Activated T-cell treated with anti-CD3 and anti-CD28 coated beads, Interleukin-2, amount 50 U/mL, for 24 hours (primary cell): Measurements from ENCODE around the gene TCF23.

Experiments used
- DNase-seq: peaks from one replicate; pipeline ENCODE4 v3.0.0-alpha.2; 2020
- H3K27ac Mint-ChIP-seq: 2 replicates; pipeline ENCODE4 v1.8.0; 2020; ENCODE audit warnings: mild to moderate bottlenecking, mixed read lengths
- H3K27me3 Mint-ChIP-seq: 2 replicates; pipeline ENCODE4 v1.8.0; 2020; ENCODE audit warnings: mixed read lengths
- H3K36me3 Mint-ChIP-seq: 2 replicates; pipeline ENCODE4 v1.8.0; 2020; ENCODE audit warnings: low read depth, mixed read lengths
- H3K4me1 Mint-ChIP-seq: 2 replicates; pipeline ENCODE4 v1.8.0; 2020; ENCODE audit warnings: low read depth, mixed read lengths
- H3K4me3 Mint-ChIP-seq: 2 replicates; pipeline ENCODE4 v1.8.0; 2020; ENCODE audit warnings: mild to moderate bottlenecking, moderate library complexity, mixed read lengths
- H3K9me3 Mint-ChIP-seq: 2 replicates; pipeline ENCODE4 v1.8.0; 2020; ENCODE audit warnings: mixed read lengths

TCF23 gene

DNA sequence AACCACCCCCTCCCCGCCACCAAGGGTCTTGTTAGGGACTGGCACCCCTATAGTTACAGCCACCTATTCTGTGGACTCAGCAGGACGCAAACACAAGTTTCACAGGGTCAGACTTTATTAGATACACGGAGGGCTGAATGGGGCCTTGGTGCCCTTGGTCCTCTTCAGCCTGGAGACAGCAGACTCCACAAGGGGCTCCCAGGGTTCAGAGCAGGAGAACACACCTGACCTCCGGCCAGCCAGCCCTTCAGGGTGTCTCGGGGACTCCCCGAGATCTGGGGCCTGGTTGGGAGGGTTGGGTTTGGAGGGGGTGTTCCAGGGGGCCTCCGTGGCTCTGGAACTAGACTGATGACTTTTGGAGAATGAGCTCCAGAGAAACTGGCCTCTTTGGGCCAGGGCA is 12.1 kb upstream of the TCF23 start:
- H3K9me3 Mint-ChIP-seq: no peaks in the 10 kb centered on the region
- H3K4me3 Mint-ChIP-seq: no peak overlapping the region
- peaks cover 18% of the 10 kb centered on the region for H3K4me1 Mint-ChIP-seq
- H3K27me3 Mint-ChIP-seq: no peaks in the 10 kb centered on the region
- H3K27ac Mint-ChIP-seq: no peak overlapping the region
- peaks cover 25% of the 10 kb centered on the region for H3K36me3 Mint-ChIP-seq
- DNase-seq: no peak

DNA sequence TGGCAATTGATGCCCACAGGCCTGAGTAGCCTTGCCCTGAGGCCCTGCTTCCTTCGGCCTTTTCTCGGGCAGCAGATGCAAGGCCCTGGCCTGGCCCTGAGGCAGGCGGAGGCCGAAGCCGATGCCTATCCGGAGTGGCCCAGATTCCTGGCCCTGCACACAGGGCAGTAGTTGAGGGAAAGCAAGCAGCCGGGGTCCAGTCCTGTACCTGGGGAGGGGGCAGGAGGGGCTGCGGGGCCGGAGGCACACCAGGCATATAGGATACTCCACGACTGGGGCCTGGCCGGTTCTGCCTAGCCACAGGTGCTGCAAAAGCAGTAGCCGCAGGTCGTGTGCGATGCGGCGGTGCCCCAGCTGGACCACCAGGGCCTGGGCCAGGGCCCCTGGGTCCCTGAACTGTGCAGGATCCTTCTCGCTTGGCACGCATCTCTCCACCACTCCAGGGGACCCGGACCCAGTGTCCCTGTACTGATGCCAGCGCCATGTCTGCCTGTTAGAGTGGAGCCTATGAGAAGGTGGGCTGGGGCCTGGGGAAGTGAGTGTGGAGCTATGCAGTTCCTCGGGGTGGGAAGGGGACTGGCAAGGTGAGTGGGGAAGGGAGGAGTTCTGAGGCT is 11.4 kb upstream of the TCF23 start:
- H3K4me1 Mint-ChIP-seq: peaks cover 17% of the 10 kb centered on the region
- no peak overlapping the region for H3K27ac Mint-ChIP-seq
- peaks cover 18% of the 10 kb centered on the region for H3K36me3 Mint-ChIP-seq
- DNase-seq: no peak
- no peaks in the 10 kb centered on the region for H3K9me3 Mint-ChIP-seq
- H3K4me3 Mint-ChIP-seq: no peak overlapping the region
- no peaks in the 10 kb centered on the region for H3K27me3 Mint-ChIP-seq

DNA sequence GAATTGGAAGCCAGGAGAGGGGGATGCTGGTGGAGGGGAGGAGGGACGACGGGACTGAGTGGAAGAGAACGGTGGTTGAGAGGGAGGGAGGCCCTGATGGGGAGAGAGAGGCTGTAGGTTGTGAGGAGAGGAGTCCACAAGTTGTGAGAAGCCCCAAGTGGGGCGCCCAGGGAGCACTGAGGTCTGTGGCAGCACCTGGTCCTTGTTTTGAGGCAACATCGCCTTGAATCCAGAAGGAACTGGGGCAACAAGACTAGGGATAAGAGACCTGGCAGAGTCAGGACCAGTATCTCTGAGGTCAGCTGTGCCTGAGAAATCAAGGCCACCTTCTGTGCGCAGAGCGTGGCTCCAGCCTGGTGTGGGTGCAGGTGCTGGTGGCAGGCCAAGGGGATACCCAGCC is 10.7 kb upstream of the TCF23 start:
- Mint-ChIP-seq H3K36me3 (peaks cover 11% of the 10 kb centered on the region), H3K4me3 (no peak overlapping the region), H3K27ac (no peak overlapping the region), H3K9me3 (peaks cover 3% of the 10 kb centered on the region), H3K4me1 (peaks cover 10% of the 10 kb centered on the region), H3K27me3 (peaks cover 2% of the 10 kb centered on the region)
- no peak for DNase-seq

DNA sequence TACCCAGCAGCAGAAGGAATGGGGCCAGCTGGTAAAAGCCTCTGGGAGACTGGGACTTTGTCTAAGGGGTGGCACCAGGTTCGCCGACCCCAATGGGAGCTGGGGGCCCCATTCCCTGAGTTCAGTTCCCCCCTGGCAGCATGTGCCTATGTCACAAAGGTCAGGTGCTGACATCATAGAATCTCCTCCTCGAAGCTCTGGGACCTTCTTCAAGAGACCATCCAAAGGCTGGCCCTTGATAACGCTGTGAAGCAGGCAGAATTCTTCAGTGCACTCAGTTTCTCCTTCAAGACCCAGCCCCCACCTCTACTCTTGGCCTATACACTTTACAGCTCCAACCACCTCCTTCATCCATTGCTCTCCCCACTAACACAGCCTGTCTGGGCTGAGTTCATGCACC is 9.5 kb upstream of the TCF23 start, which contains the start of gene PRR30:
PRR30 (minus strand) TSS at position 101 of the 400 bp plus-strand sequence. CDS start 1,081 bp downstream, outside the sequence.
- H3K27ac Mint-ChIP-seq: no peak within 1 kb of the TSS
- peaks cover 4% of the 10 kb centered on the region for H3K4me1 Mint-ChIP-seq
- no peak within 1 kb of the TSS for H3K4me3 Mint-ChIP-seq

DNA sequence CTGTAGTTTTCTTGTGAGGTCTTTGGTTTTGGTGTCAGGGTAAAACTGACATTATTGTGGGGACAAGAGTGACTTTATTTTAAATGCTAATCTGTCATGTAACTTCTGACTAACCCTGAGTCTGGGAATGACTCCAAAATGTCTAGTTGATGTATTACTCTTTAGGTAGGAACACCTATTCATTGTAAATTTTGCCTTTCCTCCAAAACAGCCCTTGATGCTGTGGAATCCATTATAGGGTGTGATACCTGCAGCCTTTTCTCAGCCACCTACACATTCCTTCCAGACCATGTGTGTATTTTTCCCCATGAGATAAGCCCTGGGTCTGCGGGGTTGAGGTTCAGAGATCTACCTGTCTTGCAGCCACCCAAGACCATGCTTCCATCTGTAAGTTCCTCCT is 5.5 kb upstream of the TCF23 start:
- Mint-ChIP-seq H3K4me3 (no peak overlapping the region), H3K36me3 (no peaks in the 10 kb centered on the region), H3K27ac (no peak overlapping the region), H3K27me3 (peaks cover 6% of the 10 kb centered on the region), H3K9me3 (peaks cover 3% of the 10 kb centered on the region), H3K4me1 (no peaks in the 10 kb centered on the region)
- DNase-seq: no peak

More for the DNA sequence above, 9.5 kb upstream of the TCF23 start, which contains the start of gene PRR30:
- Mint-ChIP-seq H3K36me3 (peaks cover 2% of the 10 kb centered on the region), H3K27me3 (peaks cover 6% of the 10 kb centered on the region), H3K9me3 (peaks cover 3% of the 10 kb centered on the region)
- no peak for DNase-seq

DNA sequence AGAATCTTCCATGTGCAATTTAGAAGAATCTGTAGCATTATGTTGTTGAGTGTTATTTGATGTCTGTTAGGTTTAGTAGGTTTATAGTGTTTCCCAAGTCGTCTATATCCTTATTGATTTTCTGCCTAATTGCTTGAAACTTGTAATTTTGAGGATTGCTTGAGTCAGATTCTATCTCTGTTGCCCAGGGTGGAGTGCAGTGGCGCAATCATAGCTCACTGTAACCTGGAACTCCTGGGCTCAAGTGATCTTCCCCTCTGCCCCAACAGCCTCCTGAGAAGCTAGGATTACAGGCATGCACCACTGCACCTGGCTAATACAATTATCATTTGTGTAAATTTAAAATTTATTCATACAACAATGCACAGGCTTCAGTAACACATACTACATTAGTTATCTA is 3.1 kb upstream of the TCF23 start:
- Mint-ChIP-seq H3K36me3 (no peaks in the 10 kb centered on the region), H3K27ac (no peak overlapping the region), H3K27me3 (peaks cover 8% of the 10 kb centered on the region), H3K4me1 (no peaks in the 10 kb centered on the region), H3K9me3 (peaks cover 3% of the 10 kb centered on the region), H3K4me3 (no peak overlapping the region)
- DNase-seq: no peak

DNA sequence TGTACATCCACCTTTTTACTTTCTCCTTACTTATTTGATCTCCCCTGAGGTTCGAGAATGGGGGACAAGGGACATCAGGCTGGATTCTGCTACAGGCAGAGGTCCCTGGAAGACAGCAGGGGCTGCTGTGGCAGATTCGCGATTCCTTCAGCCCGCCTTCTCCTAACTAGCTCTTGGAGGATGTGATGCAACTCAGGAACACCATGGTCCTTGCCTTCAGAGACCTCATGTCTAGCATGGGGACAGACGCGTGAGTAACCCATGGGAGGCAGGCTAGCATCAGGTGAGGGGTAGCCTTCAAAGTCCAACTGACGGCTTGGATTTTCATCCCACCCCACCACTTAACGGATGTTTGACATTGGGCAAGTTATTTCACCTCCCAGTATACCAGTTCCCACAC is 869 bp upstream of the TCF23 start:
- Mint-ChIP-seq H3K27me3 (peaks cover 8% of the 10 kb centered on the region), H3K9me3 (peaks cover 2% of the 10 kb centered on the region), H3K27ac (no peak overlapping the region), H3K36me3 (no peaks in the 10 kb centered on the region), H3K4me1 (peaks cover 3% of the 10 kb centered on the region), H3K4me3 (no peak overlapping the region)
- DNase-seq: no peak

DNA sequence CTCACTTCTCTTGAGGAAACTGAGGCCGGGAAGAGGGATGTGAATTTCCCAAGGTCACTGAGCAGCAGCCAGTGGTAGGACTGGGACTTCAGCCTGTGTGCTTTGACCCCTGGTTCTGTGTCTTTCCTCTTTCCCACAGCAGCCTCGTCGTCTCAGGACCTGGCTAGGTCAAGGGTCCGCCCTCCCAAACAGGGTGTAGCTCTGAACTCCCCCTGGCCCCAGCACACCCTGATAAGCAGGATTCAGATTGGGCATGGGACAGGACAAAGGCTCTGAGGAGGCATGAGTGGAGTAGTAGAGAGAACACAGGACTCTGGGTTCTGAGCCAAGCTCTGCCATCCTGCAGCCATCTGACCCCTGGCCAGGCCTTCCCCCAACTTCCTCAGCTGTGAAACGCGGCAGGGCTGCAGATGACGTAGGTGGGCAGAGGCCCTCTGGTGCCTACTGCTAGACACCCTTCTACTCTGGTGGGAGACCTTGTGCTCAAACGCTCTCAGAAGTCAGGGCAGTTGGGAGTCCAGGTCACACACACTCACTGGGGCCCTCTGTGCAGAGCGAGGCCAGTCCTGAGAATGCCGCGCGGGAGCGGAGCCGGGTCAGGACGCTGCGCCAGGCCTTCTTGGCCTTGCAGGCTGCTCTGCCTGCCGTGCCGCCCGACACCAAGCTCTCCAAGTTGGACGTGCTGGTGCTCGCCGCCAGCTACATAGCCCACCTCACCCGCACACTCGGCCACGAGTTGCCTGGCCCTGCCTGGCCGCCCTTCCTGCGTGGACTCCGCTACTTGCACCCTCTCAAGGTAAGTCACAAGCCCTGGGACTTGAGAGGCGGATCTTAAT is 984 bp downstream of the TCF23 start:
- Mint-ChIP-seq H3K27ac (no peak overlapping the region), H3K27me3 (peaks cover 2% of the 10 kb centered on the region), H3K4me1 (peaks cover 3% of the 10 kb centered on the region), H3K4me3 (no peak overlapping the region), H3K9me3 (no peaks in the 10 kb centered on the region), H3K36me3 (no peaks in the 10 kb centered on the region)
- no peak for DNase-seq

DNA sequence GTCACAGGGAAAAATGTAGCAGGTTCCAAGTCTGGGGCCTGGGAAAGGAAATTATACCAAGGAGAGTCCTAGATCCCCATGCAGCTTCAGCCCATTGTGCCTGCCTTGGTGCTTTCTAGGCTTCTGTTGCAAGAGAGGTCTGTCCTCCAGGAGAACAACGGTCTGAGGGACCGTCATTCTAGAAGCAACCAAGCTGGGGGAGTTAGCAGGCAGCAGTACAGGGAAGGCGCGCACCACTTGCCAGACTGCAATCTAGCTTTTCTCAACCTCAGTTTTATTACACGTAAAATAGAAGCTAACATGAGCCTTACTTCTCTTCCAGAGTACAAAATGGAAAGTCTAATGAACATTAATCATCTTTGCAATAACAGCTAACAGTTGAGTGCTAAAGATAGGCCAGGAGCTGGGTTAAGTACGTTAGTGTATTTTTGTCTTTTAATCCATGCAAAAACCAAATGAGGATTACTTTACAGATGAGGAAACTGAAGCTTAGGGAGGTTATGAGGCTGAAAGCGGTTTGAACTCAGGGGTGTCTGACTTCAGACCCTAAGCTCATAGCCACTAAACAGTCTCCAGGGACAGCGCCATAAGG is 1.9 kb downstream of the TCF23 start:
- no peak overlapping the region for H3K4me3 Mint-ChIP-seq
- no peak for DNase-seq
- no peaks in the 10 kb centered on the region for H3K36me3 Mint-ChIP-seq
- no peaks in the 10 kb centered on the region for H3K9me3 Mint-ChIP-seq
- H3K27me3 Mint-ChIP-seq: peaks cover 2% of the 10 kb centered on the region
- peaks cover 3% of the 10 kb centered on the region for H3K4me1 Mint-ChIP-seq
- H3K27ac Mint-ChIP-seq: no peak overlapping the region

DNA sequence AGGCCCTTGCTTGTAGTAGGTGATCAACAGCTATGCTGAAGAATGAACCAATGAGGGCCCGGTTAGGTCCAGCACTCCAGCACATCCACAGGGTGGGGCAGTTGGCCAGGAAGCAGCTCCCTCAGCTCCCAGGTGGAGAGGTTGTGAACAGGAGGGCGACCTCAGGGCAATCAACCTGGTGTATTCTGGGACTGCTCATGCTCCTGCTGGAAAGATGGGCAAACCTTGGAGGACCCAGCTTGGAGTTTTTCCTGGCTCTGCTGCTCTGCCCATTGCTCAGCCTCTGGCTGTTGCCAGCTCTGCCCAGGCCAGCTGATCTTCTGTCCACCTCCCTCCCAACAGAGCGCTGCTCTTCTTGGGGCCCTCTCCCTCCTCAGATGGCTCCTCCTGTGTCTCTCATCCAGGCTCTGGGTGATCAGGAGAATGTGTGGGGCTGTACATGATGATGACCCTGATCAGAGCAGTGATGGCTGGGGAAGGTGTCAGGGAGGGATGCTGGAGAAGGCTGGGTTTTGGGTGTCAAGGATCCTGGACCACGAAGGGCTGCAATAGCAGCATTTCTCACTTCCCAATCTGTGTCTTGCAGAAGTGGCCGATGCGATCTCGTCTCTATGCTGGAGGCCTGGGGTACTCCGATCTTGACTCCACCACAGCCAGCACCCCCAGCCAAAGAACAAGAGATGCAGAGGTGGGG is 3.4 kb downstream of the TCF23 start:
- peaks cover 2% of the 10 kb centered on the region for H3K27me3 Mint-ChIP-seq

DNA sequence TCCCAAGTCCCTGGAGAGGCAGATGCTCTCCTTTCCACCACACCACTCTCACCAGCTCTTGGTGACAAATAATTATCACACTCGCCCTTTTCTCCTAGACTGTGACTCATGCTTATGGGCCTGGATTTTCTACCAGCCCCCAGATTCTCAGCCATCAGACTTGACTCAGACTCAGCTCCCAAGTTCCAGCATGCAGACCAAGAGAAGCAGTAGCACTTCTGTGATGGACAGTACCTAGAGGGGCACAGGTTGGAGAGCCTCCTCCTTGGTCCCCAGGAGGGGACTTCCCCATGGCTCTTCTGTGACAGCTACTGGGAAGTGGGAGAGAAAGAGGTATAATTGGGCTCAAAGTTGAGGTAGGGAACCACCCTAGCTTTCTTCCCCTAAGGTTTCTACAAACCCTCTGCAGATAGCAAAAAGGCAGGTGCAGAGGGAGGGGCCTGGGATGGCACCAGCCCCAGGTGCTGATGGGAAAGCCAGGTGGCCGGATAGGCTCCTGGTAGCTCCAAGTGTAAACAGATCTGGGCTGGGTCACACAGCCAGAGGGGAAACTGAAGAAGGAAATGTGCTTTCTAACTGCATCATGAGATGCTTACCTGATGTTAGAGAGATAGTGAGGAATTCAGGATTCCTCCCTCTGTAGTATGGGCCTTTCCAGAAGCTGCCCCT is 4.1 kb downstream of the TCF23 start:
- Mint-ChIP-seq H3K27ac (no peak overlapping the region), H3K4me3 (no peak overlapping the region), H3K9me3 (no peaks in the 10 kb centered on the region), H3K4me1 (peaks cover 3% of the 10 kb centered on the region), H3K36me3 (no peaks in the 10 kb centered on the region), H3K27me3 (peaks cover 2% of the 10 kb centered on the region)
- DNase-seq: no peak

More for the DNA sequence above, 3.4 kb downstream of the TCF23 start:
- H3K4me1 Mint-ChIP-seq: peaks cover 3% of the 10 kb centered on the region
- no peak overlapping the region for H3K27ac Mint-ChIP-seq
- DNase-seq: no peak
- H3K9me3 Mint-ChIP-seq: no peaks in the 10 kb centered on the region
- no peak overlapping the region for H3K4me3 Mint-ChIP-seq
- H3K36me3 Mint-ChIP-seq: no peaks in the 10 kb centered on the region

DNA sequence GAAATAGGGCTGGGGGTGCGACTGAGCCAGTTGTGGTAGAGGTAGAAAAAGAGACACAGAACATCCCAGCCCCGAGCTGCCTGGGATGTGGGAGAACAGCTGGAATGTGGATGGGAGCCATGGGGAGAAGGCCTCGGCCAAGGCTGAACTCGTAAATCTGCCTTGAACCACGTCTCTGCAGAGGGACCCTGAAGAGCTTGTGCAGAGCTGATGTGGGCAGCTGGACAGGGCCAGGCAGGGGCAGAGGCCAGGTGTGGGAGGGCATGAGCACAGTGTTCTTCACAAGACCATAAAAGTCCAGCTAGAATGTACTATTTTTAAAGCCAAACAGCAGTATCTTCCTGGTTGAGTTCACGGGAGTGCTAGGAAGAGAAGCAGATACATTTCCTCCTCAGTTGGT is 5.7 kb downstream of the TCF23 start:
- Mint-ChIP-seq H3K4me1 (peaks cover 3% of the 10 kb centered on the region), H3K4me3 (no peak overlapping the region), H3K36me3 (no peaks in the 10 kb centered on the region), H3K27me3 (peaks cover 5% of the 10 kb centered on the region), H3K27ac (peak overlapping the region; percentile 39), H3K9me3 (no peaks in the 10 kb centered on the region)
- DNase-seq: no peak

DNA sequence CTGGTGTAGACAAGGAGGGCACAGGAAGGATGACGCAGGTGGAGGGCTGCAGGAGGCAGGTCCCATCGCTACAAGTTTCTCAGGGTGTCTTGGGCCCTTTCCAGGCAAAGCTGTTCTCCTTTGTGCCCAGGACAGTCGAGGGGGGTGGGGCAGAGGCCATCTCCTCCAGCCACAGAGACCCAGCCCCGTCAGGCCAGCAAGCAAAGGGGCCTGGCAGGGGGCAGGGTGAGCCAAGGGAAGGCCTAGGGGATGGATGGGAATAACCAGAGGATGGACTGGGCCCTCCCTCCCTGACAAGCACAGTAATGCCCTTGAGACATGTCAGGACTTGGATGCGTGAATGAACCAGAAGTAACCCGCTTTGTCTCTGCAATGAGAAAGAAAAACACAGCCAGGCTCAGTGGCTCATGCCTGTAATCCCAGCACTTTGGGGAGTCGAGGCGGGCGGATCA is 6.3 kb downstream of the TCF23 start:
- Mint-ChIP-seq H3K9me3 (no peaks in the 10 kb centered on the region), H3K4me1 (peaks cover 3% of the 10 kb centered on the region), H3K27me3 (peaks cover 5% of the 10 kb centered on the region), H3K36me3 (no peaks in the 10 kb centered on the region), H3K27ac (no peak overlapping the region), H3K4me3 (no peak overlapping the region)
- DNase-seq: no peak

DNA sequence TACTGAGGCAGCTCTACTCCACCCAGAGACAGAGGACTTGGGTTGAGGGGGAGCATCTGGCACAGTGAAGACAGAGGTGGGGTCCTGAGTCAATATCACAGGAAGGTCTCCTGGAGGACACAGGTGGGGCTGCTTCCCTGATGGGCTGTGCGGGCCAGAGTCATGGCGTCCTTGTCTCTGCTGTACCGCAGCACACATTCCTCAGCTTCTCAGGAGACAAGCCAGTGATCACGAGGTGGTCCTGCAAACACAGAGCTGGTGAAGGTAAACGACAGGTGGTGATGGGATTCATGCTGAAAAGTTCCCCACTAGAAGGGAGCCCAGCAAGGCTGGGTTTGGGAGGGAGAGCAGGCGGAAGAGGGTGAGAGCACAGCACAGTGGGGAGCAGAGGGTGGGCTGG is 9.7 kb downstream of the TCF23 start:
- Mint-ChIP-seq H3K27me3 (peaks cover 3% of the 10 kb centered on the region), H3K27ac (no peak overlapping the region), H3K36me3 (no peaks in the 10 kb centered on the region), H3K9me3 (no peaks in the 10 kb centered on the region), H3K4me3 (no peak overlapping the region), H3K4me1 (no peaks in the 10 kb centered on the region)
- no peak for DNase-seq
